Measurements from ENCODE around the gene NFIB. TPM values are rescaled to one million over a fixed set of nuclear protein-coding genes. Genes with fewer than 3 reads are reported as not detected.

The NFIB gene
- total and polyA plus RNA-seq, 2 of the 8 experiments (the other 6 are each of a cell fraction or from before 2014, with no cell fraction given) = 2.6 to 13.1 TPM

GRCh38 chr9:14245901-14246525 lies 67.9 kb downstream of the NFIB start:
- ChIA-PET CTCF (ENCODE audit: partially characterized antibody) (interaction anchor here (1.4 kb wide), 1 partner anchor 20 kb away, joined by 3 read pairs; no protein-coding TSS in a partner anchor), POLR2A (ENCODE audit: partially characterized antibody) (no interaction called here)
- no peak for TF ChIP-seq CHD2 (IDR thresholded peaks at IDR 0.05; ENCODE audit: low read length)
- Histone ChIP-seq H3K4me2 (ENCODE audit: insufficient read depth in 1 of 2, low read depth in 2 of 2, low read length in 2 of 2) (no peak overlapping the region), H3K14ac (ENCODE audit: insufficient read length) (no peak overlapping the region), H2AFZ (ENCODE audit: low read length) (no peak overlapping the region), H2BK5ac (ENCODE audit: low read depth, low read length) (no peak overlapping the region), H4K5ac (ENCODE audit: insufficient read length, low read depth, low read length) (no peak overlapping the region), H3K23me2 (ENCODE audit: low read depth, low read length) (no peaks in the 10 kb centered on the region), H2BK12ac (ENCODE audit: low read depth, low read length) (0 out of 2 replicates have a peak overlapping the region, but pooled peaks have one; percentile 20), H4K20me1 (replicated peaks in 1 of 2; ENCODE audit: control insufficient read depth in 1 of 2, insufficient read depth in 2 of 2, low read length in 2 of 2) (no peaks in the 10 kb centered on the region), H3K9me3 (ENCODE audit: insufficient read depth in 2 of 2, low read depth in 1 of 2, low read length in 1 of 2) (no peaks in the 10 kb centered on the region), H2BK15ac (ENCODE audit: low read length) (no peak overlapping the region), H3K4ac (replicated peaks; ENCODE audit: insufficient read length, low read depth, low read length) (no peak overlapping the region), H4K91ac (replicated peaks; ENCODE audit: insufficient read length, low read length) (no peak overlapping the region), H3K27ac (ENCODE audit: low read depth, low read length) (no peak overlapping the region), H2BK20ac (ENCODE audit: low read length) (no peak overlapping the region), H3K9ac (replicated peaks in 1 of 4; ENCODE audit: extremely low read depth in 1 of 4, low read depth in 3 of 4, low read length in 3 of 4) (no peak overlapping the region), H3K79me2 (ENCODE audit: control insufficient read depth in 1 of 2, insufficient read depth in 2 of 2, low read length in 2 of 2) (peaks cover 0 to 5% of the 10 kb centered on the region in 2 experiments; a peak in 1 of 4 replicates), H3K18ac (ENCODE audit: extremely low read depth, low read length) (no peak overlapping the region), H3K27me3 (replicated peaks in 1 of 4; ENCODE audit: control insufficient read depth in 3 of 4, extremely low read depth in 1 of 4, insufficient read depth in 3 of 4, low read length in 3 of 4) (no peaks in the 10 kb centered on the region), H4K8ac (ENCODE audit: extremely low read depth, insufficient read depth, low read length) (no peak overlapping the region), H3K4me1 (replicated peaks in 1 of 4; ENCODE audit: control insufficient read depth in 3 of 4, insufficient read depth in 4 of 4, low read length in 3 of 4) (peaks cover 0 to 4% (median 0%) of the 10 kb centered on the region in 4 experiments; a peak in 1 of 7 replicates), H3K56ac (replicated peaks; ENCODE audit: insufficient read length, low read depth, low read length) (no peak overlapping the region), H2AK5ac (ENCODE audit: low read depth, low read length) (no peak overlapping the region), H3K23ac (ENCODE audit: insufficient read length) (no peak overlapping the region), H3K4me3 (ENCODE audit: extremely low read depth in 1 of 4, insufficient read depth in 2 of 4, low read depth in 3 of 4, low read length in 4 of 4) (no peak overlapping the region), H3K36me3 (ENCODE audit: control insufficient read depth in 2 of 4, insufficient read depth in 4 of 4, low read length in 3 of 4) (no peaks in the 10 kb centered on the region), H3K79me1 (ENCODE audit: low read depth, low read length) (no peaks in the 10 kb centered on the region; the same call in 1 of the 2 replicates), H2BK120ac (replicated peaks; ENCODE audit: low read depth, low read length) (no peak overlapping the region)
- 74% methylated on average over 3 of the region's 3 CpGs; no CpG with 5 or more reads in 1 of the 2 experiments for WGBS, 2 experiments (ENCODE audit: extremely low coverage in 1 of 2, insufficient coverage in 1 of 2, insufficient read length in 1 of 2, insufficient replicate concordance in 2 of 2, low coverage in 1 of 2, low lambda C conversion rate in 2 of 2, missing lambda C conversion rate in 1 of 2)
- DNase-seq (ENCODE audit: low read depth in 1 of 2, low spot score in 2 of 2) (no peak), FAIRE-seq (no peak)
